ENCODE data around the gene UPP1.

GRCh38 chr7:48098846-48099245 lies 9.8 kb downstream of the UPP1 start:
- TF ChIP-seq CTCF (IDR thresholded peaks at IDR 0.05) (no peak), POLR2A (IDR thresholded peaks at IDR 0.05) (no peak)

Measured in esophagus squamous epithelium (tissue), 4 donors.